ENCODE data around the gene NOTCH4.

The NOTCH4 gene

GRCh38 chr6:32166411-32167061, 57.3 kb downstream of the NOTCH4 start:
- no peak for DNase-seq (ENCODE audit: low read depth in 2 of 2)

DNA sequence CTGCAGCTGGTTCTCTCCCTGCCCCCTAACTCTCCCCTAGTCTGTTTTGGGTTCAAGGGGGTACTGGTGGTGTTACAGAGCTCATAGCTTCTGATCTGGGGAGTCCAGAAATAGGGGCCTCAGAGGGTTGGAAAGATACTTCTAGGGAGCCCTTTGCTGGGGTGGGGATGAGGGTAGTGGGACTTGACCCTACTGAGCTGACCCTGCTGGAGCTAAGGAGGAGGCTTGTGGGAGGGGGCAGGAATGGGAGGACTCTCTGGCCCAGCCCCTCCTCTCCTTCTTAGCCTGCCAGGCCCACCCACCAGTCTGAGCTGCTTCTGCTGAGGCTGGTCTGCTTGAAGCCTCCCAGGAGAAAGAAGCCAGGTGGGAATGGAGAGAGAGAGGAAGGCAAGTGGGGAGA, 59.6 kb downstream of the NOTCH4 start, which contains the start of gene EGFL8:
Gene EGFL8, plus strand, starts transcription at position 301 of the 400 bp plus-strand sequence. CDS start 1,571 bp downstream, outside the sequence.
- DNase-seq (ENCODE audit: low read depth in 2 of 2) = no peak

GRCh38 chr6:32163559-32164258, 60.2 kb downstream of the NOTCH4 start:
- DNase-seq (ENCODE audit: low read depth in 2 of 2) = no peak

DNA sequence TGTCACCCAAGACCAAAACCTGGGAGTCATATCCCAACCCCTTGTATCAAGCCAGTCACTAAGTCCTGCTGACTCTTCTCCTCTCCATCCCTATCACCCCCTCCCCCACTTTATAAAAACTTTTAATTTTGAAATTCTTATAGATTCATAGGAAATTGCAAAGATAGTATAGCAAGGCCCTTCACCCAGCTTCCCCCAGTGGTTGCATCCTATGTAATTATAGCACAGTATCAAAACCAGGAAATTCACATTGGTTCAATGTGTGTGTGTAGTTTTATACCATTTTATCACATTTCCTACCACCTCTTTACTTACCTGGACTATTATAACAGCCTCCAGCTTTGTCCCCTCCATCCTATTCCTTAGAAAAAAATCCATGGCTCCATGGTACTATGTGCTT, 65.8 kb downstream of the NOTCH4 start:
- no peak for DNase-seq (ENCODE audit: low read depth in 2 of 2)

- DNase-seq (ENCODE audit: low read depth in 2 of 2) = no peak
Measured at GRCh38 chr6:32156891-32157290, 67.0 kb downstream of the NOTCH4 start.

DNA sequence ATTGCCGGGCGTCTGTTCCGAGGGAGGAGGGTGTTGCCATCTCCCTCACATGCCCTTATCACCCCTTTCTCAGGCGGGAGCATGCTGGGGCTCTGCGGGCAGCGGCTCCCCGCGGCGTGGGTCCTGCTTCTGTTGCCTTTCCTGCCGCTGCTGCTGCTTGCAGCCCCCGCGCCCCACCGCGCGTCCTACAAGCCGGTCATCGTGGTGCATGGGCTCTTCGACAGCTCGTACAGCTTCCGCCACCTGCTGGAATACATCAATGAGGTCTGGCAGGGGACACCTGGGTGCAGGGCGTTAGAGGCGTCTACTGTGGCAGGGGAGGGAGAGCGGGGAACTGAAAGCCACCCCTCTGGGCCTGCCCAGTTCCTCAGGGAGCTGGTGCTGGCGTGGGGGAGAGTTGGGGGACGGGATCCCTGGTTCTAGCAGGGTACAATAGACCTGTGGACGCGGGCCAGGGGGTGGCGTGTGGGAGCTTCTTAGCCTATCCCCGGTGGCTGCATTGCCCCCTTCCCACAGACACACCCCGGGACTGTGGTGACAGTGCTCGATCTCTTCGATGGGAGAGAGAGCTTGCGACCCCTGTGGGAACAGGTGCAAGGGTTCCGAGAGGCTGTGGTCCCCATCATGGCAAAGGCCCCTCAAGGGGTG, 69.2 kb downstream of the NOTCH4 start:
- no peak for DNase-seq (ENCODE audit: low read depth in 2 of 2)

- peak; percentile 88 for DNase-seq (ENCODE audit: low read depth in 2 of 2)
Measured at GRCh38 chr6:32153564-32154513, 70.0 kb downstream of the NOTCH4 start, which contains the start of gene PPT2. Gene PPT2 (plus strand): TSS chr6:32154141. CDS start chr6:32154595, 454 bp downstream.

- no peak for DNase-seq (ENCODE audit: low read depth in 2 of 2)
Measured at GRCh38 chr6:32152769-32153563, 70.9 kb downstream of the NOTCH4 start.

DNA sequence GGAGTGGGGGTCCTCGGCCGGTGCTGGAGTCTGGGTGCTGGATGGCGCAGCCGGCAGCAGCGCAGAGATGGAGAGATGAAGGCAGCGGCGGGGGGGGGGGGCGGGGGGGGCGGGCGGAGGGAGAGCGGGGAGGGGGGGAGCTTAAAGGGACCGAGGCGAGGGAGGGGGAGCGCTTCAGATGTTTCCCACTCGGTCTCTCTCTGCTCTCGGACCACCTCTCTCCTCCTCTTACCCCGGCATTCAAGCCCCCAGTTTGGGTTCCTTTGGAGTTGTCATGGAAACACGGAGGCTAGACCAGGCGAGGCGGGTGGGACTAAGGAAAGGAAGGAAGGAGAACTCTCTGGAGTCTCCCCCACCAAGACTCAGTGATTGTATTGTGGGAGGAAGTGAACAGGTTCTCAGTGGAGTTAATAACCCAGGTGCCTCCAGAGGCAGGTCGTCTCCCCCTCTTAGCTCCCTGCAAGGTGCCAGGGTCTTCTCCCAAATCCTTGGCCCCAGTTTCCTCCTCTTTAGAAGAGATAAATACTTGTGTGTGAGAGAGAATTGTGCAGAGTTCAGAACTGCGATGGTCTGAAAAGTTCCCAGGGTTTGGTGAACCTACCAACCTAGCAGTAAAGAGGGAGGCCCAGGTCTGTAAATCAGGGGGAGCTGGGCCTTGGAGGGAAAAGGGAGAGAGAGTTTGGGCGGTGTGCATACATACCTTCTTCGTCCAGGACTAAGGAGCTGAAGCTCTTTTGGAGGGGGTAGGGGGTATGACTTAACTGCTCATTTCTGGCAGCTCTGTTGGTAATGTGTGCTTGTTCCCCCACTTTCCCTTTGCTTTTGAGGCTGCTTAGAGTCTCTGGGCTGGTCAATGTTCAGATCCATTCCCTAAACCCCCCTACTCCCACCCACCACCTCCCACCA, 71.8 kb downstream of the NOTCH4 start, which contains the start of gene PRRT1:
Gene PRRT1, minus strand, starts transcription at position 77 of the 906 bp plus-strand sequence. CDS start 112 bp downstream, outside the sequence.
- DNase-seq (ENCODE audit: low read depth in 2 of 2) = no peak

DNA sequence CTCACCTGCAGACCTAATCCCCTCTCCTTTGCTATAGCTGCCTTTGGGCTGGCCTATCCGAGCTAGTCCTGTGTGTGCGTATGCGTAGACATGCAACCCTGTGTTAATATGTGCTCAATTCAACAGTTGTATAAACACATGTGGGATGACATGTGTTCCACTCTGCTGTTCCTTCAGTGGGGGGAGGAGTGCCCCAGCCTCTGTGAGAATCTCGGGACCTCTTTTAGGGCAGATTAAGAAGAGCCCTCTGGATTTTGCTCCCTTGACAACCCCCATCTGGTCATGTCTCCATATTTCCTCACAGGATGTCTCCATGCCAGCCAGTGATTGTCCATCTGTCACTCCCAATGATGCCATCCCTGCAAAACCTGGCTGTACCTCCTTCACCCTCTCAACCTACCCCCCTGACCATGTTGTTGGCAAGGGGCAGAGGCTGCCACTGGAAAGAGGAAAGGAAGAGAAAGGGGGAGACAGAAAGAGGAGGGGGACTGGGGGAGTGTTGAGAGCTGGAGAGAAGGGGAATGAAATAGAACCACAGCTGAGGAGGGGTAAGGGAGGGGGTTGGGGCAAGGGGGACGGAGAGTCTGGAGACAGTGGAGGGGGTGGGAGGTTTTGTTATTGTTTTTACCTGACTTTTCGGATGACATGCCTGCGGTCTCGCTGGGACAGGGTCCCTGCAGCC, 72.5 kb downstream of the NOTCH4 start:
- DNase-seq (ENCODE audit: low read depth in 2 of 2) = no peak

DNA sequence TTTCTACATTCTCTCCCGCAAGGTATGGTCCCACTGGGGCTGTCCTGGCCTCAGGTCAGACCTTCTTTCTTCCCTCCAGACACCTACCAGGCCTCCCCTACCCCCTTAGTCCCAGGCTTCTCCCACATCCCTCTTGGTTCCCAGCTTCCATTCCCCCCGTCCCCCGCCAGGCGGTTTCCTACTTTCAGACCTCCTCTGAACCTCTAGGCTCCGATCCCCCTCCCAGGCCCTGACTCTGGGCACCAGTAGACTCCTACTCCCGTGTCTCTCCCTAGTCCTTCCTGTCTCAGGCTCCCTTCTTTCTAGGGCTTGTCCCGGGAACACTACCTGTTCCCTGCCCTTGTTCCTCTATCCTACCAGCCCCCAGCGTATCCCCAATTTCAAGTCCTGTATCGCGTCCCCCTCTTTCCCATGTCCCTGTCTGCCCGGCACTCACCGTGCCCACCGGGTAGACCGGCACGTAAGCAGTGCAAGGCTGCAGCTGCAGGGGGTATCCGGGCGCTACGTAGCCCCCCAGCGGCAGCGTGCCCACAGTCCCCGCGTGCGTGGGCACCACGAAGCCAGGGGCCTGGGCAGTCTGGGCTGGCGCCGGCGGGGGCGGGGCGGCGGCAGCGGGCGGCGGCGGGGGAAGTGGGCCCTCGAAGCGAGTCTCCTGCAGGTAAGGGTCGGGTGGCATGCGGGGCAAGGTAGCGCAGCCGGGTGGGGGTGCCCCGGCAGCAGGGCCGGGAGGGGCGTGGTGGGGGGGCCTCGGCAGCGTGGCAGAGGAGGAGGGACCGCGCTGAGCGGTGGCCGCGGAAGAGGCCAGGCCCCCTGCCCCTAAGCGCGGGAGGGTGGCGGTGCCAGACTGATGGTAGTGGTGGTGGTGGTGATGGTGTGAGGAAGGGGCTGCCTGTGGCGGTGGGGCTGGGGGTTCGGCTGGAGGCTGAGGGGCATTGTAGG, 73.7 kb downstream of the NOTCH4 start:
- DNase-seq (ENCODE audit: low read depth in 2 of 2) = no peak

GRCh38 chr6:32149092-32149755, 74.6 kb downstream of the NOTCH4 start:
- DNase-seq (ENCODE audit: low read depth in 2 of 2) = no peak

- no peak for DNase-seq (ENCODE audit: low read depth in 2 of 2)
Measured at GRCh38 chr6:32148289-32149091, 75.4 kb downstream of the NOTCH4 start.

- DNase-seq (ENCODE audit: low read depth in 2 of 2) = no peak
Measured at GRCh38 chr6:32147401-32148132, 76.3 kb downstream of the NOTCH4 start.

GRCh38 chr6:32146687-32147086, 77.2 kb downstream of the NOTCH4 start:
- DNase-seq (ENCODE audit: low read depth in 2 of 2) = no peak

- DNase-seq (ENCODE audit: low read depth in 2 of 2) = no peak
Measured at GRCh38 chr6:32146287-32146686, 77.6 kb downstream of the NOTCH4 start.

All from fibroblast of skin of left quadriceps (primary cell).